ENCODE measurements around the gene ZNF609.

DNA sequence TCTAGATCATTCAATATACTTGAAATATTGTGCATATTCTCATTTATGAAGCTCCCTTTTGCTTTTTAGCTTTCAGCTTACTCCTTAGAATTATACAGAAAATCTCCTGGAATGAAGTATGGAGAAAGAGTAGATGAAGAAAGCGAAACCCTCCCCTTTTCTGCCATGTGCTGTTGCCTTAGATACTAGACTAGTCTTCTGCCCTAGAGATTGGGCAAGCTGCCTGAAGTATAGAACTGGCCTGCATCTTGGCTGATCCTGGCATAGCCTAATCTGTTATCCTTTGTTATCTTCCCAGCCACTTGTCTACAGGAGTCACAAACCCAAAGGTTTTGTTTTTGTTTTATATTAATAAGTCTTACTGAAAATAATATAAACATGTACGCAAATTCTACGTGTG is 176.2 kb downstream of the ZNF609 start:
- TF ChIP-seq, protein P1, sequence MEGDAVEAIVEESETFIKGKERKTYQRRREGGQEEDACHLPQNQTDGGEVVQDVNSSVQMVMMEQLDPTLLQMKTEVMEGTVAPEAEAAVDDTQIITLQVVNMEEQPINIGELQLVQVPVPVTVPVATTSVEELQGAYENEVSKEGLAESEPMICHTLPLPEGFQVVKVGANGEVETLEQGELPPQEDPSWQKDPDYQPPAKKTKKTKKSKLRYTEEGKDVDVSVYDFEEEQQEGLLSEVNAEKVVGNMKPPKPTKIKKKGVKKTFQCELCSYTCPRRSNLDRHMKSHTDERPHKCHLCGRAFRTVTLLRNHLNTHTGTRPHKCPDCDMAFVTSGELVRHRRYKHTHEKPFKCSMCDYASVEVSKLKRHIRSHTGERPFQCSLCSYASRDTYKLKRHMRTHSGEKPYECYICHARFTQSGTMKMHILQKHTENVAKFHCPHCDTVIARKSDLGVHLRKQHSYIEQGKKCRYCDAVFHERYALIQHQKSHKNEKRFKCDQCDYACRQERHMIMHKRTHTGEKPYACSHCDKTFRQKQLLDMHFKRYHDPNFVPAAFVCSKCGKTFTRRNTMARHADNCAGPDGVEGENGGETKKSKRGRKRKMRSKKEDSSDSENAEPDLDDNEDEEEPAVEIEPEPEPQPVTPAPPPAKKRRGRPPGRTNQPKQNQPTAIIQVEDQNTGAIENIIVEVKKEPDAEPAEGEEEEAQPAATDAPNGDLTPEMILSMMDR (IDR thresholded peaks at IDR 0.05): no peak
- TF ChIP-seq POLR2A (IDR thresholded peaks at IDR 0.05) (no peak), POLR2AphosphoS5 (IDR thresholded peaks at IDR 0.05) (no peak), EP300 (IDR thresholded peaks at IDR 0.05) (no peak)

Data from gastroesophageal sphincter (tissue), 3 donors.